ENCODE results near the gene CCDC70. TPM values are rescaled to one million over a fixed set of nuclear protein-coding genes. Genes with fewer than 3 reads are reported as not detected.

CCDC70 gene
- polyA plus RNA-seq, 1 donor from 2014 or later, result not detected

DNA sequence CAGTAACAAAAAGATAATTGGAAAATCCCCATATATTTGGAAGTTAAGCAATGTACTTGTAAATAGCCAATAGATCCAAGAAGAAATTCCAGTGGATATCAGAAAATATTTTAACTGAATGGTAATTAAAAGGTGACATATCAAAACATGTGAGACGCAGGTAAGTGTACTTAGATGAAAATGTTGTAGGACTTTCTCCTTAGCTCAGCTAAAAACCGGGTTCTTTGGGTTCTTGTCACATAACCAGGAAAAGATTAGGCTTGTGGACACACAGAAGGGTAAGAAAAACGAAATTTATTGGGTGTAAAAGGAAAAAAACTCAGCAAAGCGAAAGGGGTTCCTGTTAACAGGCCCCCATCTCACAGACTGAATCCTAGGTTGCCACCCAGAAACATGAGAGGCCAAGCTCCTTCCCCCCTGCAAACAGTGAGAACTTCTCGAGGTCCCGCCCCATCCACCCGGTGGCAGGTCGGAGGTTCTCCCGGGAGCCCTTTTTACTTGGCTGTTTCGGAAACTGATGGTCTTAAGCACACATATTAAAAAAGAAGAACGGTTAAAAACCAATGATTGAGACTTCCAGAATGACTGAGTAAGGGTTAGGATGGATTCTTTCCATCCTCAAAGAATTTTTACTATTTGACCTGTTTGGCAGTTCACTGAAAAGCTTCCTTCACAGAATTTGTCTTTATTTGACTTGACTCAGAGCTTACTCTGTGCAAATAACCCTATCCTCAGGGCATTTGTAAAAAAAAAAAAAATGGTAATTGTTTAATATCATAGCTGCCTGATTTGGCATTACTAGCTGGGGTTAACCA lies 3.1 kb upstream of the CCDC70 start:
- H3K9me2 ChIP-seq (ENCODE audit: insufficient read depth, low read length), result no peaks in the 10 kb centered on the region
- no peak overlapping the region for H3K4me3 ChIP-seq (ENCODE audit: low read length)
- no peak overlapping the region for H3K27ac ChIP-seq (ENCODE audit: low read length)
- no peaks in the 10 kb centered on the region for H4K20me1 ChIP-seq (ENCODE audit: insufficient read depth)
- no peaks in the 10 kb centered on the region for H3K9me3 ChIP-seq (ENCODE audit: low read length)
- no peaks in the 10 kb centered on the region for H3F3A ChIP-seq (ENCODE audit: insufficient read depth, low read length, poor library complexity, severe bottlenecking)
- no peak for TF ChIP-seq MXI1 (conservative IDR thresholded peaks at IDR 0.05; ENCODE audit: poor library complexity, severe bottlenecking)
- TF ChIP-seq POLR2AphosphoS5 (IDR thresholded peaks at IDR 0.05), result no peak
- TF ChIP-seq EZH2 (IDR thresholded peaks at IDR 0.05; ENCODE audit: borderline replicate concordance, insufficient read depth, low read length, poor library complexity, severe bottlenecking), result no peak
- TF ChIP-seq EP300 (conservative IDR thresholded peaks at IDR 0.05; ENCODE audit: poor library complexity, severe bottlenecking), result no peak
- TF ChIP-seq TAF1 (IDR thresholded peaks at IDR 0.05; ENCODE audit: low read depth), result no peak
- TF ChIP-seq SMC3 (conservative IDR thresholded peaks at IDR 0.05; ENCODE audit: poor library complexity), result no peak
- TF ChIP-seq, protein P1, sequence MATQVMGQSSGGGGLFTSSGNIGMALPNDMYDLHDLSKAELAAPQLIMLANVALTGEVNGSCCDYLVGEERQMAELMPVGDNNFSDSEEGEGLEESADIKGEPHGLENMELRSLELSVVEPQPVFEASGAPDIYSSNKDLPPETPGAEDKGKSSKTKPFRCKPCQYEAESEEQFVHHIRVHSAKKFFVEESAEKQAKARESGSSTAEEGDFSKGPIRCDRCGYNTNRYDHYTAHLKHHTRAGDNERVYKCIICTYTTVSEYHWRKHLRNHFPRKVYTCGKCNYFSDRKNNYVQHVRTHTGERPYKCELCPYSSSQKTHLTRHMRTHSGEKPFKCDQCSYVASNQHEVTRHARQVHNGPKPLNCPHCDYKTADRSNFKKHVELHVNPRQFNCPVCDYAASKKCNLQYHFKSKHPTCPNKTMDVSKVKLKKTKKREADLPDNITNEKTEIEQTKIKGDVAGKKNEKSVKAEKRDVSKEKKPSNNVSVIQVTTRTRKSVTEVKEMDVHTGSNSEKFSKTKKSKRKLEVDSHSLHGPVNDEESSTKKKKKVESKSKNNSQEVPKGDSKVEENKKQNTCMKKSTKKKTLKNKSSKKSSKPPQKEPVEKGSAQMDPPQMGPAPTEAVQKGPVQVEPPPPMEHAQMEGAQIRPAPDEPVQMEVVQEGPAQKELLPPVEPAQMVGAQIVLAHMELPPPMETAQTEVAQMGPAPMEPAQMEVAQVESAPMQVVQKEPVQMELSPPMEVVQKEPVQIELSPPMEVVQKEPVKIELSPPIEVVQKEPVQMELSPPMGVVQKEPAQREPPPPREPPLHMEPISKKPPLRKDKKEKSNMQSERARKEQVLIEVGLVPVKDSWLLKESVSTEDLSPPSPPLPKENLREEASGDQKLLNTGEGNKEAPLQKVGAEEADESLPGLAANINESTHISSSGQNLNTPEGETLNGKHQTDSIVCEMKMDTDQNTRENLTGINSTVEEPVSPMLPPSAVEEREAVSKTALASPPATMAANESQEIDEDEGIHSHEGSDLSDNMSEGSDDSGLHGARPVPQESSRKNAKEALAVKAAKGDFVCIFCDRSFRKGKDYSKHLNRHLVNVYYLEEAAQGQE (IDR thresholded peaks at IDR 0.05; ENCODE audit: borderline replicate concordance), result no peak
- TF ChIP-seq, protein P2, sequence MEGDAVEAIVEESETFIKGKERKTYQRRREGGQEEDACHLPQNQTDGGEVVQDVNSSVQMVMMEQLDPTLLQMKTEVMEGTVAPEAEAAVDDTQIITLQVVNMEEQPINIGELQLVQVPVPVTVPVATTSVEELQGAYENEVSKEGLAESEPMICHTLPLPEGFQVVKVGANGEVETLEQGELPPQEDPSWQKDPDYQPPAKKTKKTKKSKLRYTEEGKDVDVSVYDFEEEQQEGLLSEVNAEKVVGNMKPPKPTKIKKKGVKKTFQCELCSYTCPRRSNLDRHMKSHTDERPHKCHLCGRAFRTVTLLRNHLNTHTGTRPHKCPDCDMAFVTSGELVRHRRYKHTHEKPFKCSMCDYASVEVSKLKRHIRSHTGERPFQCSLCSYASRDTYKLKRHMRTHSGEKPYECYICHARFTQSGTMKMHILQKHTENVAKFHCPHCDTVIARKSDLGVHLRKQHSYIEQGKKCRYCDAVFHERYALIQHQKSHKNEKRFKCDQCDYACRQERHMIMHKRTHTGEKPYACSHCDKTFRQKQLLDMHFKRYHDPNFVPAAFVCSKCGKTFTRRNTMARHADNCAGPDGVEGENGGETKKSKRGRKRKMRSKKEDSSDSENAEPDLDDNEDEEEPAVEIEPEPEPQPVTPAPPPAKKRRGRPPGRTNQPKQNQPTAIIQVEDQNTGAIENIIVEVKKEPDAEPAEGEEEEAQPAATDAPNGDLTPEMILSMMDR (IDR thresholded peaks at IDR 0.05; ENCODE audit: poor library complexity, severe bottlenecking), result no peak
- H3K36me3 ChIP-seq (ENCODE audit: insufficient read depth, low read length), result no peaks in the 10 kb centered on the region
- no peak overlapping the region for H2AFZ ChIP-seq (ENCODE audit: low read depth, low read length)
- no peak overlapping the region for H3K9ac ChIP-seq (ENCODE audit: low read length)
- H3K79me2 ChIP-seq (replicated peaks; ENCODE audit: insufficient read depth, low read length), result no peaks in the 10 kb centered on the region
- no peak overlapping the region for H3K4me2 ChIP-seq (ENCODE audit: low read length)
- H3K27me3 ChIP-seq (ENCODE audit: insufficient read depth, low read depth, low read length), result no peaks in the 10 kb centered on the region

- Histone ChIP-seq H3K4me2 (ENCODE audit: low read length) (no peak overlapping the region), H3K9ac (ENCODE audit: low read length) (no peak overlapping the region), H3K9me2 (ENCODE audit: insufficient read depth, low read length) (no peaks in the 10 kb centered on the region), H3F3A (ENCODE audit: insufficient read depth, low read length, poor library complexity, severe bottlenecking) (no peaks in the 10 kb centered on the region), H3K36me3 (ENCODE audit: insufficient read depth, low read length) (no peaks in the 10 kb centered on the region), H3K27me3 (ENCODE audit: insufficient read depth, low read depth, low read length) (no peaks in the 10 kb centered on the region), H2AFZ (ENCODE audit: low read depth, low read length) (no peak overlapping the region), H3K27ac (ENCODE audit: low read length) (no peak overlapping the region), H3K4me3 (ENCODE audit: low read length) (no peak overlapping the region), H4K20me1 (ENCODE audit: insufficient read depth) (no peaks in the 10 kb centered on the region), H3K9me3 (ENCODE audit: low read length) (no peaks in the 10 kb centered on the region), H3K79me2 (replicated peaks; ENCODE audit: insufficient read depth, low read length) (no peaks in the 10 kb centered on the region)
- TF ChIP-seq EP300 (conservative IDR thresholded peaks at IDR 0.05; ENCODE audit: poor library complexity, severe bottlenecking) (no peak), SMC3 (conservative IDR thresholded peaks at IDR 0.05; ENCODE audit: poor library complexity) (no peak), EZH2 (IDR thresholded peaks at IDR 0.05; ENCODE audit: borderline replicate concordance, insufficient read depth, low read length, poor library complexity, severe bottlenecking) (no peak), TAF1 (IDR thresholded peaks at IDR 0.05; ENCODE audit: low read depth) (no peak), POLR2AphosphoS5 (IDR thresholded peaks at IDR 0.05) (no peak), RAD21 (conservative IDR thresholded peaks at IDR 0.05) (no peak), MXI1 (conservative IDR thresholded peaks at IDR 0.05; ENCODE audit: poor library complexity, severe bottlenecking) (no peak)
- TF ChIP-seq, protein P1 (IDR thresholded peaks at IDR 0.05; ENCODE audit: borderline replicate concordance), result no peak
- TF ChIP-seq, protein P2 (IDR thresholded peaks at IDR 0.05; ENCODE audit: poor library complexity, severe bottlenecking), result no peak
Observed at GRCh38 chr13:51862957-51863356, 1.2 kb downstream of the CCDC70 start.

Data from neural cell (in vitro differentiated cells).